GM18511 (cell line): ENCODE data around the gene ZSCAN1.

Experiments
- ATAC-seq: cut with Tn5 transposase; IDR thresholded peaks from one replicate; pipeline ENCODE4 v1.9.1; 2021; ENCODE audit warnings: mild to moderate bottlenecking, moderate library complexity; ENCODE audit not compliant: unreplicated experiment

ZSCAN1 gene

DNA sequence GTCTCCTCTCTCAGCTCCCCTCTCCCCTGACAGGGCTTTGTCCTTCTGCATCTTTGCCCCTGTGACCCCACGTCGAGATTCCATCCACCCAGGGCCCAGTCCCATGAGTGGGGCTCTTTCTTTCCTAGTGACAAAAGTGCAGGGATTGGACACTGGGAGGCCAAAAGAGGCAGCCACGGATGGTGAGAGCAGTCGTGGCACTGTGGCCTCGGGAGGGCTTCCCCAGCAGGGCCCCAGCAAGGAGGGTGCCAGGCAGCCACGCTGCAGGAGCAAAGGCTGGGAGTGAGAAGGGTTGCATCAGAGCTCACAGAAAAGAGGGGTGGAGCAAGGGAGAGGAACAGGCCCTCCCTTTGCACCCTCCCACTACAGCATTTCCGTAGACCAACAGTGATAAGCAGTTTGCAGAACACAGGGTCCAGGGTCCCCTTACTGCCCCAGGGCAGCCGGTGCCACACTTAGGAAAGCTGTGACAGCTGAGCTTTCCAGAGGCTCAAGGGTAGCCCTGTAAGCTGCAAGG lies 4.9 kb downstream of the ZSCAN1 start:
- no peak for ATAC-seq

DNA sequence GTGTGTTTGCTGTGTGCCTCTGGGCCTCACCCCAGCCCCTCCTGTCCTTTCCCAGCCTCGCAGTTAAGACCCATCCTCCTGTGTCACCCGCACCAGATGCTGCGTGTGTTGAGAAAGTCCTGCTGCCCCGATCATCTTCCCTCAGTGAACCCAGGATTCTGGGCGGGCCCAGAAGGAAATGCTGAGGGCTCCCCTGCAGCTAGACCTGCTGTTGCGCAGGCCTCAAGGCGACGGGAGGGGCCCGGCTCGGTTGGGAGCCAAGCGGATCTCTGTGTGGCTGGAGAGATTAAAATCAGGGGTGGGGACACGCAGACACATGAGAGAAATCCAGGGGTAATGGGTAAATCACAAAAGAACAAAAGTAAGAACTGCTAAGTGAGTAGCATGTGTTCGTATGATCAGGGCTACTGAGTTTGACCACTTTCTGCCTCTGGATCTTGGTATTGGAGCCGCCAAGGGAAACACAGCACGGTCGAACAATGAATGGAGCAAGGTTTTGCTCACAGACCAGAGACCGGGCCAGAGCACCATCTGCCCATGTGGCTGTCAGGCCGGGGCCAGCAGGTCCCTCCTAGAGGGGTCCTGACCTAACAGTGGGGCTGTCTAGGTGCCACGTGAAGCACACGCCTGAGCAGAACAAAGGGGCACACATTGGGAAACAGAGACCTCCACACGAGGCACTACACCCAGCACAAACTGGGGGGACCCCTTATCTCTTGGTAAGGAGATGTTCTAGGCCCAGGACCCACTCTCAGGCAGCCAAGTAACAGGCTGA lies 7.1 kb downstream of the ZSCAN1 start:
- no peak for ATAC-seq

DNA sequence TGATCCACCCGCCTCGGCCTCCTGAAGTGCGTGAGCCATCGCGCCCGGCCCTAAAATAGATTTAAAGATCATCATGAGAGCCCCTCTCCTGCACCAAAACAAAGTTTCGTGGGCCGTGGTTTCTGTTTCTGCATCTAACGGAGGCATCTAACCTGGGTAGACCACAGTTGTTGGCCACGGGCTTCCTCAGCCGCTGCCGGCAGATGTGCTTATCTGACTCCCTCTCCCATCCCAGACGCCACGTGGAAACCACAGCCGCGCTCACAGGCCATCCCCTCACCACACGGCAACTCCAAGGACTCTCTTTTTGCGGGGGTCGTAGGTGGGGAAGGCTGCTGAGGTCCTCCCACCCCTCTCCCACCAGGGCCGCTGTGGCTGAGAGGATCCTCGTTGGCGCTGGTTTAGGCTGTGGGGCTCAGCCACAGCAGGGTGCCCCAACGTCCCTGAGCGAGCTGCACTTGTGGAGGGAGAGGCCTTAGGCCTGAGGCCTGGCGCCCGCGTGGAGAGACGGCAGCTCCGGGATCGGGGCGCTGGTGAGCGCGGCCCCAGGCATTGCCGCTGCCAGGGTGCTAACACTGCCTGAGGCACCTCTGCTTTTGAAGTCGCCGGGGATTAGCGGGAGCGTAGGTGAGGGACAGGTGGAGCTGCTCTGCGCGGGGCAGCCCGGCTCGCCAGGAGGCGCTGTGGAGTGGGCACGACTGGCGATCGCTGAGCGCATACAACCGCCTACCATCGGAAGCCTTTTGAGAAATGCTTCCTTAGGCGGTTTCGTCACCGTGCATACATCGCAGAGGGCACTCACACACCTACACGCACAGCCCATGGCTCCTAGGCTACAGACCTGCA lies 8.9 kb downstream of the ZSCAN1 start:
- ATAC-seq, result no peak

DNA sequence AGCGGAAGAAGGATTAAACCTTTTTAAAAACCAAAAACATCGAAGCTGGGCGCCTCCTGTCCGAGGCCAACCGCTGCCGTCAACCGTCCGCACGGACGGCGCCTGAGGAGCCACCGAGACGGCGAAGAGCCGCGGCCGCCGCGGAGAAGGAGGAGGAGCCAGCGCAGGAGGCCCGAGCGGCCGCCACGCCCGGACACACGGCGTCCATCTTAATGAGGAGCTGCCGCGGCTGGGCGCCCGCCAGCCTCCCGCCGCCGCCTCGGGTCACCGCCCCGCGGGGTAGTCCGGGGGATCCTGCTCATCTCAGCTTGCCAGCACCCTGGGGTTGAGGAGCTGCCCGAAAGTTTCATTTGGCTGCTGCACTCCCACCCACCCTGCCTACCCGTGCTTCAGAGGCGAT lies 10.6 kb downstream of the ZSCAN1 start:
- ATAC-seq, result no peak

DNA sequence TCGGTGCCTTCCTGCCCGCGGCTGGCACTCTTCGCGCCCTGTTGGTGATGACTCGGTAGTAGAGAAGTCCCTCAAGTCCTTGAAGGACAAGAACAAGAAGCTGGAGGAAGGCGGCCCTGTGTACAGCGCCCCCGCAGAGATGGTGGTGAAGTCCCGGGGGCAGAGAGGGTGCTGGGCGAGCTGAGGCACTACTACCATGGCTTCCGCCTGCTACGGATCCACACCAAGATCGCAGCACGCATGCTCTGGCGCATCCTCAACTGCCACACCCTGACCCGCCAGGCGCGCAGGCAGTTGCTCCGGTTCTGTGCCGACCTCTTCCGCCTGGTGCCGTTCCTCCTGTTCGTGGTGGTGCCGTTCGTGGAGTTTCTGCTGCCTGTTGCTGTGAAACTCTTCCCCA lies 11.1 kb downstream of the ZSCAN1 start:
- no peak for ATAC-seq

DNA sequence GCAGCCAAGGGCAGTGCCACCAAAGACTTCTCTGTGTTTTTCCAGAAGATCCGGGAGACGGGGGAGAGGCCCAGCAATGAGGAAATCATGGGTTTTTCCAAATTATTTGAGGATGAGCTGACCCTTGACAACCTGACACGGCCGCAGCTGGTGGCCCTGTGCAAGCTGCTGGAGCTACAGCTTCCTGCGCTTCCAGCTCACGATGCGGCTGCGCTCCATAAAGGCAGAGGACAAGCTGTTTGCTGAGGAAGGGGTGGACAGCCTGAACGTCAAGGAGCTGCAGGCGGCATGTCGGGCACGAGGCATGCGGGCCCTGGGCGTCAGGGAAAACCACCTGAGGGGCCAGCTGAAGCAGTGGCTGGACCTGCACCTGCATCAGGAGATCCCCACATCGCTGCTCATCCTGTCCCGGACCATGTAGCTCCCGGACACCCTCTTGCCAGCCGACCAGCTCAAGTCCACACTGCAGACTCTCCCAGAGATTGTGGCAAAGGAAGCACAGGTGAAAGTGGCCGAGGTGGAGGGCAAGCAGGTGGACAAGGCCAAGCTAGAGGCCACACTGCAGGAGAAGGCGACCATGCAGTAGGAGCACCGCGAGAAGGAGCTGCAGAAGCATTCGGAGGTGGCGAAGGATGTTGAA lies 11.7 kb downstream of the ZSCAN1 start:
- ATAC-seq, result no peak

DNA sequence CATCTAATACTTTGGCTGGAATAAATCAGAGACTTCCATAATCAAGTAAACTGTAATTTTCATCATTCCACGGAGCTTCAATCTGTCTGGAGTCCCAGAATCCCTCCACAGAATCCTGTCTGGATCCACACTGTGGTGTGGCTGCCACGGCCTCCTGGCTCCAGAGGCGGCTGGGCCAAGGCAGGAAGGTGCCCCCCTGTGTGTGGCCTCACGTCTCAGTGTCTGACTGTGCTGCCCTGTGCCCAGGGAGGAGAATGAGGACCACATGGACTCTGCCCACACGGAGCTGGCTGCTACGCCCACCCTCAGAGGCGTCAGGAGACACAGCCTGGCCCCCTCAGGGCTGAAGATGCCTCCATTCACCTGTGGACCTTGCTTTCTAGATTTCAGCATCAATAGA lies 13.0 kb downstream of the ZSCAN1 start:
- no peak for ATAC-seq

DNA sequence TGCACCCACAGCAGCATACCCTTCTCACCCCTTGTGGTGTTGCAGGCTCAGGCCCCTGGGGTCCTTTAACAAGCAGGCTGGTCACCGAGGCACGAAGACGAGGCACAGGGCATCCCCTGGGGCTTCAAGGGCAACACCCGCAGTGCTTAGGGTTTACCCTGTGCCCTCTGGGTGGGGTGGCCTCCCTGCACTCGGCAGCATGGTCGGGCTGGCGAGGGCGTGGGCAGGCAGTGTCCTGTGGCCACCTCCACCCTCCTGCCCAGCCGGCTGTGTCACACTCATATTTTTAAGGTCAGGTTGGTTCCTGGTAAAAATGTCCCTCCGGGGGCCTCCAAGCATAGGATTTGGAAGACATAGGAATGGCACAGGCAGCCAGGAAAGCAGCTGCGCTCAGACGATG lies 13.8 kb downstream of the ZSCAN1 start:
- ATAC-seq, result no peak

DNA sequence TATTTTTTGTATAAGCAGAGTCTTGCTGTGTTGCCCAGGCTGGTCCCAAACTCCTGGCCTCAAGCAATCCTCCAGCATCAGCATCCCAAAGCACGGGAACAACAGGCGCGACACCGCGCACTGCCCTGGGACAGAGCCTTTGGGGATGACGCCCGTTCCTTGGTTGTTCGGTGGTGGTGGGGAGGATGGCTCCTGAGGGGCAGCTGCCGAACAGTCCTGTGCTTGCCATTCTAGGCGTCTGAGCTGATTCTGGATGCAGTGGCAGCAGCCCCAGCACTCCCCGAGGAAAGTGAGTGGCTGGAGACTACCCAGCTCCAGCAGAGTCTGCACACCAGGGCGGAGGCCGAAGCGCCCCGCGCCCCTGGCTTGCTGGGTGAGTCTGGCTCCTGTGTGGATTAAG lies 18.4 kb downstream of the ZSCAN1 start:
- ATAC-seq, result no peak

DNA sequence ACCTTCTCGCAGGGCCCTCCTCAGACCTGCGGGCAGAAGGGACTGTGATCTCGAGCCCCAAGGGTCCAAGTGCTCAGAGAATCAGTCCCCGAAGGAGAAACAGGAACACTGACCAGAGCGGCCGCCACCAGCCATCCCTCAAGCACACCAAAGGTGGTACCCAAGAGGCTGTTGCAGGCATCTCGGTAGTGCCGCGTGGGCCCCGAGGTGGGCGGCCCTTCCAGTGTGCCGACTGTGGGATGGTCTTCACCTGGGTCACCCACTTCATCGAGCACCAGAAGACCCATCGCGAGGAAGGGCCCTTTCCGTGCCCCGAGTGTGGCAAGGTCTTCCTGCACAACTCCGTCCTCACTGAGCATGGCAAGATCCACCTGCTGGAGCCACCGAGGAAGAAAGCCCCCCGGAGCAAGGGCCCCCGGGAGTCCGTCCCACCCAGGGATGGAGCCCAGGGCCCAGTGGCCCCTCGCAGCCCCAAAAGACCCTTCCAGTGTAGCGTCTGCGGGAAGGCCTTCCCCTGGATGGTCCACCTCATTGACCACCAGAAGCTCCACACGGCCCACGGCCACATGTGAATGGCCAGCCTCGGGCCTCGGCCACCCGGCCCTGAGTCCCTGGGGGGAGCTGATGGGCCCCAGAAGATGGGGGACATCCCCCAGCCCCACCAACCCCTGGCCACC lies 19.8 kb downstream of the ZSCAN1 start:
- no peak for ATAC-seq

DNA sequence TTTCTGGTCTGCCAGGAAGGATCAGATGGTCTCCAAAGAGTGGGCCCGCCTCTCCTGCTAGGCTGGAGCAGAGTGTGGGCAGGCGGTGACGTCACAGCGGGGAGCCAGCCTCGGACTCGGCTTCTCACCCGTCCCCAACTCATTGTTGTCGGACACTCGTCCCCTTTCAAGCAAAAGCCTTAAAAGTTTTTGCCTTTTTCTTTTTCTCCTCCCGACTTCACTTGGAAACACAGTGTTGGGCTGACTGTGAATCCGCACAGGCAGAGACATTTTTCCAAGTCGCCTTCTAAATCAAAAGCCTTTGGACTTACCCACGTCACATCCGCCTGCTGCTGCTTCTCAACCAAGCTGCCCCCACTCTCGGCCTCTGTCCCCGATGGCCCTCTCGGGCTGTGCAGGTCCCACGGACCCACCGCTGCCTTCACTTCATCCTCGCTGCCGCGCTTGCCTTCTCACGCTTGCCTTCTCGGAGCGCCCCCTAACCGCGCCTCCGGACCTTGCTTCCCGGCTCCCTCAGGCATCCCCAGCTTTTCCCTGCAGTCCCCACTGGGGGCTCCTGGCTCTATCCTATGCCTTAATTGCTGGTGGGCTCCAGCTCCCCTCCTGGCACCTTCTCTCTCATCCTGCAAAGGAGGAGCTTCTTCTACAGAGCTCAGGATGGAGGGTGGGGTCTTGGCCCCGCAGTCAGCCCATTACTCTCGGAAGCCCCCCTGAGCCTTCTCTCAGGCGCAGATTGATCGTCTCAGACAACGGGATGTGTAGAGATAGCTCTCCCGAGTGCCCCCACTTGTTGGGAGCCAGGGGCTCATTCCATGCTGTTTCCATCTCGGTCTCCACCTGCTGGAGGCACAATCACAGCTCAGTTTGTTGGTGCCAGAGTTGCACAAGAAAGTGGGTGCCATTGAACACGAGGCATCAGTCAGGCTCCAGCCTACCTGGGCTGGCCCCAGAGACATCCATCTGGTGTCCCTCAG lies 21.4 kb downstream of the ZSCAN1 start:
- ATAC-seq, result no peak

DNA sequence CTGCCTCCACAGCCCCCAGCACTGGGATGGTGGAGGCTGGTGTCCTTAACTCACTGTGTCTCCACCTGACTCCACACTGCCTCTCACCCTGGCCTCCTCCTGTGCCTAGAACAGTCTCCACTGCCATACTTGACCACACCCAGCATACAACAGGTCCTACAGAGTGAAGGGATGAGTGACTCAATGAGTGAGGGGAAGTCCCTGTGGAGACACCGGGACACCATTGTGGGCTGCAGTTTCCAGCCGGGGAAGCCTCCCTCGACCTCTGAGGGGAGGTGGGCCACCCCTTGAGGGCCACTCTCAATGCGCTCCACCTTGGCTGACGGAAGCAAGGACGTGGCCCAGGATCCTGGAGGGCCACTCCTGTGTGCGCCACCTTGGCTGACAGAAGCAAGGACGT lies 22.4 kb downstream of the ZSCAN1 start:
- ATAC-seq, result no peak

DNA sequence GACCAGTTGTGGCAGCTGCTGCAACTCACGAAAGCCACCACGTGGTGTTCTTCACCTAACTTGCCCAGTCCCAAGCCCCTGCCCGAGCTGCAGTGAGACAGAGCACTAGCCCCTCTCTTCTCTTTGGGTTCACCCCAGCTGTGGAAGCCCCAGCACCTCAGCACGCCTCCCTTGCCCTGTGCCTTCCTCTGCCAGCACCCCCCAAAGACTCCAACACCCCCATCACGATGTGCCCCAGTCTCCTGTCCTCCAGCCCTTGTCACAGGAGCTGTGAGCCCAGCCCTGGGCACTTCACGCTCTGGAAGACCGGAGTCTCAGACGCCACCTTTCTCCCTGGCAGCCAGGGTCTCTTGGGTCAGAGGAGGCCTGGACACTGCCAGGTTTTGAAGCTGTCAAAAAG lies 23.0 kb downstream of the ZSCAN1 start:
- no peak for ATAC-seq

DNA sequence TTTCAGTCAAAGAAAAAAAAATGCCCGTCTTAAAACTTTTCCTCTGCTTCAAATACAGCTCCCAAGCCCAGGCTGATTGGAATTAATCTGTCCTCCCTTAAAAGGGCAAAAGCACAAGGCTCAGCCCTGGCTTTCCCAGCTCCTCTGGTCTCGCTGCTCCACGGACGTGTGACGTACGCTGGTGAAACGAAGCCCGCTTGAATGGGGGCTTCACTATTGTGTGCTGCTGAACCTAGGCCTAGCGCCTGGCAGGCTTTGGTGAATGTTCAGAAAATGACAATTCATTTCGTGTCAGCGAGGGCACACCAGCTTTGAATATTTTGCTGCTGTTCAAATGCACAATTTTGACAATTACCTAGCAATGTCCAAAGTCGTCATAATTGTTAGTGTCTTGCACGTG lies 24.6 kb downstream of the ZSCAN1 start:
- no peak for ATAC-seq

DNA sequence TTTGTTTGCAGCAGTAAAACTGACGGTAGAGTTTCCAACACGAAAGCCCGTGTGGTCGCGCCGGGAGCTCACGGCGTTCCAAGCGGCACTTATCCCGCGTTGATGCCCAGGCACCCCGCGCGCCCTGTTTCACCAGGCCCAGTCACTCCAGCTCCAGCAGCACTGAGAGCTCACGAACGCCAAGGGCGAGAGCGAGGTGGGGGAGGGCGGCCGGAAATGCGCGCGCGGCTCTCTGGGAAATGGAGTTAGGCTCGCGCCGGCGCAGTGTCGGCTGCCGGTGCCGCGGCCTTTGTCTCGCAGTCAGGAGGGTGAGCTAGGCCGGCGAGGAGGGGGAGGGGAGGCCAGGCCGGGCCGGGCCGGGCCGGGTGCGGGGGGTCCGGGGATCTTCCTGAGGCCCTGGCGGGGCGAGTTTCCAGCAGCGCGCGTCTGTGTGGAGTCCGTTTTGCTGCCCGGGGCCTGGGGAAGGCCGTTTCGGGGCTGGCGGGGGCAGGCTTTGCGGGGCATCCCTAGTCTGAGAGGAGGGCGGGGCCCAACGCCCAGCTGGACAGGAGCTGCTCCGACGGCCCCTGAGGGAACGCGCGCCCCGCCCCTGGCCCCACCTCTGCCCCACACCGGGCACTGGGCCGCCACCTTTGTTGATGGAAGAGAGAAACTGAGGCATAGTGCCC lies 25.3 kb downstream of the ZSCAN1 start, which contains the start of gene ZNF135:
ZNF135 (plus strand) TSS at position 280 of the 668 bp plus-strand sequence. CDS start 721 bp downstream, outside the sequence.
- no peak for ATAC-seq

DNA sequence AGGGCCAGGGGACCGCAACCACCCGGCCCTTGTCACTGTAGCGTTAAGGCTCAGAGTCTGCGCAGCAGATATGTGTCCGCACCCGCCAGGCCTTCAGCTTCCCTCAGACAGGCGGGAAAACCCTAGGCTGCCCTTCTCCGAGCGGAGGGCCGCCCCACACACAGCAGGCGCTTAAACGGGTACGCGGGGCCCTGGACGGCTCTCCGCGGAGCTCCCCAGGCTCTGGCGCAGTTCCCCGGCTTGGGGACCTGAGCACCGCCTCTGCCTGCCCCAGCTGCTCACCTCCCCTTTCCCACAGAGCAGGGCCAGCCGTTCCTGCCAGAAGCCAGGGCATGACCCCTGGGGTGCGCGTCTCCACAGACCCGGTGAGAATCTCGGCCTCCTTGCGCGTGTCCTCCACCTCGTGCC lies 25.9 kb downstream of the ZSCAN1 start:
- ATAC-seq, result no peak

DNA sequence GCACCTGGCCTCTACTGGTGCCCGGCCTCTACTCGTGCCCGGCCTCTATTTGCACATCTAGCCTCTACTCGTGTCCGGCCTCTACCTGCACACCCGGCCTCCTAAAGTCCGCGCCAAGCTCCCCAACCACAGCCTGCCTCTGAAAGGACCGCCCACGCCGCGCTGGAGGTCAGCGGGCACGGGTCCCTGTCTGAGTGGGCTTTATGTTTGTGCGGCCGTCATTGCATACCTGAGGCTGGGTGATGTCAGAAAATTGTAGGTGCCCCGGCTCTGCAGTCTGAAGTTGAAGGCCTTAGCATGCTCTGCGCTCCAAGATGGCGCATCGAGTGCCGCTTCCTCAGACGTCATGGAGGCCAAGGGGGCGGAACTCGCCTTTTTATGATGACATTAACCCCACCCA lies 26.4 kb downstream of the ZSCAN1 start:
- ATAC-seq, result no peak

DNA sequence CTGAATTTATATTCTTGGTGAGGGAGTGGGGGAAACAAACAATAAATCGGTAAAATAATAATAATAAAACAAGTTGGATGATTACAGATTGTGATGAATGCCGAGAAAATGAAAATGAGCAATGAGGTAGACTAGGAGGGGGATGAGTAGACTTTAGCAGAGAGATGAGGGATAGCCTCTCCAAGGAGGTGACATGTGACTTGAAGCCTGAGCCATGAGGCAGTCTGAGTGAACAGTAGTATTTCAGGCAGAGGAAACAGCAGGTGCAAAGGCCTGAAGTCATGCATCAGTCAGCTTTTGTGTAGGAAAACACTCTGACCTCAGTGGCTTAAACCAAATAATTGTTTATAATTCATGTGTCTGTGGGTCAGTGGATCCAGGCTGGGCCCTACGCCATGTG lies 29.9 kb downstream of the ZSCAN1 start:
- ATAC-seq, result no peak

DNA sequence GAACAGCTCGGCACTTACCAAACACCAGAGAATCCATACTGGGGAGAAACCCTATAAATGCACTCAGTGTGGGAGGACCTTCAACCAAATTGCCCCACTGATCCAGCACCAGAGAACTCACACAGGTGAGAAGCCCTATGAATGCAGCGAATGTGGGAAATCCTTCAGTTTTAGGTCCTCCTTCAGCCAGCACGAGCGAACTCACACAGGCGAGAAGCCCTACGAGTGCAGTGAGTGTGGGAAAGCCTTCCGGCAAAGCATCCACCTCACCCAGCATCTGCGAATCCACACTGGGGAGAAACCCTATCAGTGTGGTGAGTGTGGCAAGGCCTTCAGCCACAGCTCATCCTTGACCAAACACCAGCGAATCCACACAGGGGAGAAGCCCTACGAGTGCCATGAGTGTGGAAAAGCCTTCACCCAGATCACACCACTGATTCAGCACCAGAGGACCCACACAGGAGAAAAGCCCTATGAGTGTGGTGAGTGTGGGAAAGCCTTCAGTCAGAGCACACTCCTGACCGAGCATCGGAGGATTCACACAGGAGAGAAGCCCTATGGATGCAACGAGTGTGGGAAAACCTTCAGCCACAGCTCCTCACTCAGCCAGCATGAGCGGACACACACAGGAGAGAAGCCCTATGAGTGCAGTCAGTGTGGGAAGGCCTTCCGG lies 33.6 kb downstream of the ZSCAN1 start:
- ATAC-seq, result no peak
